DND-41 (cell line): ENCODE results near the gene SLC6A18.

Experiments
- EZH2 ChIP-seq: IDR thresholded peaks from 3 replicates; pipeline ENCODE4 v1.6.1; 2012; ENCODE audit warnings: borderline replicate concordance, low read depth, mild to moderate bottlenecking, moderate library complexity, low read length, inconsistent platforms; ENCODE audit not compliant: severe bottlenecking
- TF ChIP-seq, protein P1 (sequence below): IDR thresholded peaks from 2 replicates; pipeline ENCODE4 v1.5.1; 2012; ENCODE audit warnings: borderline replicate concordance, low read length, moderate library complexity, mild to moderate bottlenecking; ENCODE audit not compliant: poor library complexity, severe bottlenecking; ENCODE audit errors: extremely low read depth

DNA sequence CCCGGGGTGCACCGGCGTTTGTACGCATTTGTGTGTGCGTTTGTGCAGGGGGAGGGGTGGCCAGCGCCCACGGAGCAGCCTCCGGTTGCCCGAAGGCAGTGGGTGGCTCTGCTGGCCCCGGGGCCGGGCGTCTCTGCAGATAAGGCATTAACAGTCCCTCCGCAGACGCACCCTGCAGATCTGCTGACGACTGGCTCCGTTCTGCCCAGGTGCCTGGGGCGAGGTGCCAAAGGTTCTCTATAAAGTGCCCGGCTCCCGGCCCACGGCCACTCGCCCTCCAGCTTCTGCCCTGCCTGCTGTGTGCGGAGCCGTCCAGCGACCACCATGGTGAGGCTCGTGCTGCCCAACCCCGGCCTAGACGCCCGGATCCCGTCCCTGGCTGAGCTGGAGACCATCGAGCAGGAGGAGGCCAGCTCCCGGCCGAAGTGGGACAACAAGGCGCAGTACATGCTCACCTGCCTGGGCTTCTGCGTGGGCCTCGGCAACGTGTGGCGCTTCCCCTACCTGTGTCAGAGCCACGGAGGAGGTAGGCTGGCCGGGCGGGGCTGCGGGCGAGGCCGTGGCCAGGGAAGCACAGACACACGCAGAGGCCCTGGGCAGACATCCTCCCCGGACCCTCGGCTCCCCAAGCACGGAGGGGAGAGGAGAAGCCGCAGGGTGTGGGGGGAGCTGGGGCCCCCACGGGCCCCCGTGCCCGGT is 23.7 kb upstream of the SLC6A18 start, which contains the start of gene SLC6A19:
- TF ChIP-seq, protein P1, sequence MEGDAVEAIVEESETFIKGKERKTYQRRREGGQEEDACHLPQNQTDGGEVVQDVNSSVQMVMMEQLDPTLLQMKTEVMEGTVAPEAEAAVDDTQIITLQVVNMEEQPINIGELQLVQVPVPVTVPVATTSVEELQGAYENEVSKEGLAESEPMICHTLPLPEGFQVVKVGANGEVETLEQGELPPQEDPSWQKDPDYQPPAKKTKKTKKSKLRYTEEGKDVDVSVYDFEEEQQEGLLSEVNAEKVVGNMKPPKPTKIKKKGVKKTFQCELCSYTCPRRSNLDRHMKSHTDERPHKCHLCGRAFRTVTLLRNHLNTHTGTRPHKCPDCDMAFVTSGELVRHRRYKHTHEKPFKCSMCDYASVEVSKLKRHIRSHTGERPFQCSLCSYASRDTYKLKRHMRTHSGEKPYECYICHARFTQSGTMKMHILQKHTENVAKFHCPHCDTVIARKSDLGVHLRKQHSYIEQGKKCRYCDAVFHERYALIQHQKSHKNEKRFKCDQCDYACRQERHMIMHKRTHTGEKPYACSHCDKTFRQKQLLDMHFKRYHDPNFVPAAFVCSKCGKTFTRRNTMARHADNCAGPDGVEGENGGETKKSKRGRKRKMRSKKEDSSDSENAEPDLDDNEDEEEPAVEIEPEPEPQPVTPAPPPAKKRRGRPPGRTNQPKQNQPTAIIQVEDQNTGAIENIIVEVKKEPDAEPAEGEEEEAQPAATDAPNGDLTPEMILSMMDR: no peak
- no peak for TF ChIP-seq EZH2
